ENCODE results near the gene DNAJC1.

DNA sequence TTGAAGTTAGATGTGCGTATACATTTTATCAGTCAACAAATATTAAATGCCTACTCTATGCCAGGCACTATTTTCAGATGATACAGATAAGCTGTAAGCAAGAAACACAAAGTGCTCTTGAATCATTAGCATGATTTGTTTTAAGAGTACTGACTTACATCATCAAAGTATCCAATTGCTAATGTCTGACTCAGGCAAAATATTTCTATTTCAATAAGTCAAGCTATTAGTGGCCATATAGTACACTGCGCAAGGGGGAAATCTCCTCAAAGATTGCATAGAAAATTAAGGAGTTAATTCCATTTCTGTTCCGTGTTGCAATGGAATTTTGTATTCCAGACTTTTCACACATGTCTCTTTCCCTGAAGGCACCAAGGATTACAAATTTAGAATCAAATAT lies 46.1 kb upstream of the DNAJC1 start:
- TF ChIP-seq, protein P1, sequence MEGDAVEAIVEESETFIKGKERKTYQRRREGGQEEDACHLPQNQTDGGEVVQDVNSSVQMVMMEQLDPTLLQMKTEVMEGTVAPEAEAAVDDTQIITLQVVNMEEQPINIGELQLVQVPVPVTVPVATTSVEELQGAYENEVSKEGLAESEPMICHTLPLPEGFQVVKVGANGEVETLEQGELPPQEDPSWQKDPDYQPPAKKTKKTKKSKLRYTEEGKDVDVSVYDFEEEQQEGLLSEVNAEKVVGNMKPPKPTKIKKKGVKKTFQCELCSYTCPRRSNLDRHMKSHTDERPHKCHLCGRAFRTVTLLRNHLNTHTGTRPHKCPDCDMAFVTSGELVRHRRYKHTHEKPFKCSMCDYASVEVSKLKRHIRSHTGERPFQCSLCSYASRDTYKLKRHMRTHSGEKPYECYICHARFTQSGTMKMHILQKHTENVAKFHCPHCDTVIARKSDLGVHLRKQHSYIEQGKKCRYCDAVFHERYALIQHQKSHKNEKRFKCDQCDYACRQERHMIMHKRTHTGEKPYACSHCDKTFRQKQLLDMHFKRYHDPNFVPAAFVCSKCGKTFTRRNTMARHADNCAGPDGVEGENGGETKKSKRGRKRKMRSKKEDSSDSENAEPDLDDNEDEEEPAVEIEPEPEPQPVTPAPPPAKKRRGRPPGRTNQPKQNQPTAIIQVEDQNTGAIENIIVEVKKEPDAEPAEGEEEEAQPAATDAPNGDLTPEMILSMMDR (IDR thresholded peaks at IDR 0.05; ENCODE audit: insufficient read depth, low read length, poor library complexity, severe bottlenecking): no peak
- TF ChIP-seq EZH2phosphoT487 (conservative IDR thresholded peaks at IDR 0.05; ENCODE audit: low read length): no peak
